ENCODE data around the gene MEGF11. TPM values are rescaled to one million over a fixed set of nuclear protein-coding genes. Genes with fewer than 3 reads are reported as not detected.

The MEGF11 gene
- total RNA-seq, 2 donors from 2014 or later = not detected

DNA sequence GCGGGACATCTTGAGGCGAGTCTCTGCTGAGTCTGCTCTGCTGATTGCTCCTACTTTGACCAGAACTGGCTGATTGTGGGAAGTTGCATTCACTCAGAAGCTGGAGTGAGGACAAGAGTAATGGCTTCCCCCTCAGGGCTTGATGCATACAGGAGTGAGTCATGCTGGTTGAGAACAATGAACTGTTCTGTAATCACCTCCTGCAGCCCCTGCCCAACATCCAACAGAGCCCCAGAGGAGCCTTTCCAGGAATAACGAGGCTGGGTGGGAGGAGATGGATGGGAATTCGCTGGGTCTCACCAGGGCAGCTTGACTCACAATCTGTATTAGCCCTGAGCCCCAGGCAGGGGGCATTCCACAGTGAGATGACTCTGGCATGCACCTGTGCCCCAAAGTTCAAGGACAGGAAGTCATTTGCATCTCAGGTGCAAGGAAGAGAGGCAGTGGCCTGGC lies 299.2 kb downstream of the MEGF11 start:
- no peak overlapping the region for H3K4me3 ChIP-seq
- no peaks in the 10 kb centered on the region for H3K4me1 ChIP-seq
- no peaks in the 10 kb centered on the region for H3K36me3 ChIP-seq
- no peak overlapping the region for H3K9ac ChIP-seq (ENCODE audit: low read depth in 2 of 2, low read length in 2 of 2)
- H3K27me3 ChIP-seq = no peaks in the 10 kb centered on the region
- TF ChIP-seq, protein P1, sequence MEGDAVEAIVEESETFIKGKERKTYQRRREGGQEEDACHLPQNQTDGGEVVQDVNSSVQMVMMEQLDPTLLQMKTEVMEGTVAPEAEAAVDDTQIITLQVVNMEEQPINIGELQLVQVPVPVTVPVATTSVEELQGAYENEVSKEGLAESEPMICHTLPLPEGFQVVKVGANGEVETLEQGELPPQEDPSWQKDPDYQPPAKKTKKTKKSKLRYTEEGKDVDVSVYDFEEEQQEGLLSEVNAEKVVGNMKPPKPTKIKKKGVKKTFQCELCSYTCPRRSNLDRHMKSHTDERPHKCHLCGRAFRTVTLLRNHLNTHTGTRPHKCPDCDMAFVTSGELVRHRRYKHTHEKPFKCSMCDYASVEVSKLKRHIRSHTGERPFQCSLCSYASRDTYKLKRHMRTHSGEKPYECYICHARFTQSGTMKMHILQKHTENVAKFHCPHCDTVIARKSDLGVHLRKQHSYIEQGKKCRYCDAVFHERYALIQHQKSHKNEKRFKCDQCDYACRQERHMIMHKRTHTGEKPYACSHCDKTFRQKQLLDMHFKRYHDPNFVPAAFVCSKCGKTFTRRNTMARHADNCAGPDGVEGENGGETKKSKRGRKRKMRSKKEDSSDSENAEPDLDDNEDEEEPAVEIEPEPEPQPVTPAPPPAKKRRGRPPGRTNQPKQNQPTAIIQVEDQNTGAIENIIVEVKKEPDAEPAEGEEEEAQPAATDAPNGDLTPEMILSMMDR (IDR thresholded peaks at IDR 0.05) = no peak
- H3K9me3 ChIP-seq = no peaks in the 10 kb centered on the region
- no peak for DNase-seq
- intact Hi-C loops (cut with DNase I) = no loop called here
- H3K27ac ChIP-seq = no peak overlapping the region

DNA sequence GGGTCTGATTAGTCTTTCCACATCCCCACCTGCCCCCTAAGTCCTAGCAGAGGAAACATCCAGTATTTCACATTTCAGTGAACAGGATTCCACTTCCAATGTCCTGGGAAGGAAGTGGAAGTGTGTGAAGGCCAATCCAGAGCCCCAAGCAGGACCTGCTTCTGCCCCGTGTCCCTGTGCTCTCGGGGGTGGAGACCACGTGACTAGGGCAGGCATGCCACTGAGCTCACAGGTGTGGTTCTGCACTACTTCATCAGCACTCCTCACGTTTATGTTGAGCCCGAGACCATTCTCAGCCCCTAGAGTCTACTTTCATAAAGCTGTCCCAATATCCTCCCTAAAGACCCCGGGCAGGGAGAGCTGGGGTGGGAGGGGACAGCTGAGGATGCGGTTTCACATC lies 299.9 kb downstream of the MEGF11 start:
- TF ChIP-seq, protein P1 (IDR thresholded peaks at IDR 0.05) = no peak
- Histone ChIP-seq H3K9me3 (no peaks in the 10 kb centered on the region), H3K27me3 (no peaks in the 10 kb centered on the region), H3K4me3 (no peak overlapping the region), H3K9ac (ENCODE audit: low read depth in 2 of 2, low read length in 2 of 2) (no peak overlapping the region), H3K36me3 (no peaks in the 10 kb centered on the region), H3K4me1 (no peaks in the 10 kb centered on the region), H3K27ac (no peak overlapping the region)
- DNase-seq = no peak
- intact Hi-C loops (cut with DNase I) = no loop called here

DNA sequence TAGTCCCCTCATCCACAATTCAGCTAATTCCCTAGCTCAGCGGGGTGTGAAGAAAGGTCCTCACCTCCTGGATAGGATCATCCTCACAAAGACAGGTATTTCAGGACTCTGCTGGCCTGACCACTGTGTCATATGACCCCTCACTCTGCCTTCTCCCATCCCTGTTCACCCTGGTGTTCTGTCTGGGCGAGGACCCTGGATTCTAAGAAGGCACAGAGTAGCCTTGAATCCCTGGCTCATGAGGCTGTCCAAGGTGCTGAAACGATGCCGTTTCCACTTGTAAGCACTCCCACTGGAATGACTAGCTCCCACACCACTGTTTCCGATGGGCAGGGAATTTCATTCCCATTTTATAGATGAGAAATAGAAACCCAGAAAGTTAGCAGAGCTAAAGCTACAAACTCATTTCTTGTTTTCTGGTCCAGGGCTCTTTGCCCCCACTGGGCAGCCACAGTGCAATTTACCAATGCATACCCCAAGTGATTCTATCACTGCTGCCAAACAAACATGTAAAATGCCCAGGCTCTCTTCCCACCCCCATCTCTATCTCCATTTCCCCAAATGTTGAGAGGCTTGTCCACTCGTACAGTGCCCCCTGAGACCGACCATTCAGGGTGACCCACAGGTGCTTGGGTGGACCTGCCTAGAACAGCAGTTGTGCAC lies 301.0 kb downstream of the MEGF11 start:
- Histone ChIP-seq H3K36me3 (no peaks in the 10 kb centered on the region), H3K4me3 (no peak overlapping the region), H3K4me1 (no peaks in the 10 kb centered on the region), H3K9me3 (no peaks in the 10 kb centered on the region), H3K27ac (no peak overlapping the region), H3K27me3 (no peaks in the 10 kb centered on the region), H3K9ac (ENCODE audit: low read depth in 2 of 2, low read length in 2 of 2) (no peak overlapping the region)
- TF ChIP-seq, protein P1 (IDR thresholded peaks at IDR 0.05) = no peak
- intact Hi-C loops (cut with DNase I) = no loop called here
- no peak for DNase-seq

DNA sequence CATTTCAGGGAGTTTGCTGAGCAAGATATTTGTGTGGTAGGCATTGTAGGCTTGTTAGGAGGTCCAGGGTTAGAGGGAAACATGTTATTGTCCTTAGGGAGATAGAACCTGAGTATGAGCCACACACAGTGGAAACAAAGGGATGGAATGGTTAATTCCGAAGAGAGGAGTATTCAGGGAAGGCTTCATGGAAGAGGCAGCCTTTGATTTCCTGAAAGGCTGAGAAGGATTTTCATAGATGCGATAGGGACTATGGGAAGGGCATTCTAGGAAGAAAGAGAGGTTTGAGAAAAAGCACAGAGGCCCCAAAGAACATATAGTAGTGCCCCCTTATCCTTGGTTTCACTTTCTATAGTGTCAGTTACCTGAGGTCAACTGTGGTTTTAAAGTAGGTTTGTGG lies 302.5 kb downstream of the MEGF11 start:
- Histone ChIP-seq H3K27ac (no peak overlapping the region), H3K4me3 (no peak overlapping the region), H3K9me3 (no peaks in the 10 kb centered on the region), H3K36me3 (no peaks in the 10 kb centered on the region), H3K4me1 (no peaks in the 10 kb centered on the region), H3K27me3 (no peaks in the 10 kb centered on the region), H3K9ac (ENCODE audit: low read depth in 2 of 2, low read length in 2 of 2) (no peak overlapping the region)
- no peak for DNase-seq
- TF ChIP-seq, protein P1 (IDR thresholded peaks at IDR 0.05) = no peak
- intact Hi-C loops (cut with DNase I) = no loop called here

DNA sequence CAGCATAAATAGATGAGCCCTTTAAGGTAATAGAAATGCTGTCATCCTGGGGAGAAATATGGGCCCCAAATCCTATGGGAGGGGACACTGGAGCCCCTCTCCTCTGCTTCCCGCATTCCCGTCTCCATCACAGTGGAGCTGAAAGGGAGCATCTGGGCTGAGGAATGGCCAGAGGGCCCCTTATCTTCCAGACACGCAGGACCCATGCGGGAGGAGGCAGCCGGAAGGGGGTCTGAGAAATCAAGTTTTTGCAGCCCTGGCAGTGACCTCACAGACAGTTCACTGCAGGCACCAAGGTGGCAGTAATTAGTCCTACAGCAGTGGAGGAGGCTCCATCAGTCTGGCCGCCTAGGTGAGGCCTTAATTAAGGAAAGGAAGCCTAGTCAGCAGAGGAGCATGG lies 304.1 kb downstream of the MEGF11 start:
- no peak overlapping the region for H3K9ac ChIP-seq (ENCODE audit: low read depth in 2 of 2, low read length in 2 of 2)
- TF ChIP-seq, protein P1 (IDR thresholded peaks at IDR 0.05) = no peak
- H3K9me3 ChIP-seq = no peaks in the 10 kb centered on the region
- no peaks in the 10 kb centered on the region for H3K36me3 ChIP-seq
- H3K27ac ChIP-seq = no peak overlapping the region
- intact Hi-C loops (cut with DNase I) = no loop called here
- no peak overlapping the region for H3K4me3 ChIP-seq
- DNase-seq = no peak
- H3K27me3 ChIP-seq = no peaks in the 10 kb centered on the region
- no peaks in the 10 kb centered on the region for H3K4me1 ChIP-seq
